GM12878 (cell line): ENCODE measurements around the gene NAALADL2. TPM values are rescaled to one million over a fixed set of nuclear protein-coding genes. Genes with fewer than 3 reads are reported as not detected.

Experiments
- ATAC-seq: fragments of 200-7000 bp; cut with Tn5 transposase; 3 replicates; pipeline ENCODE4 v1.9.1; 2020; ENCODE audit warnings: mild to moderate bottlenecking, moderate library complexity
- BruUV-seq: library from RNA; stranded (reverse); fragments of 400-500 nt; replicated peaks from 2 replicates; lab custom pipeline; 2021; lab: Mats Ljungman, UMichigan
- CTCF ChIA-PET: fragments of 300-600 bp; sonication (Branson Sonifier 250); formaldehyde crosslinking; extraction: SDS; loops from one replicate; lab custom pipeline; 2021; ENCODE audit warnings: inconsistent platforms; lab: Yijun Ruan, JAX
- POLR2A ChIA-PET: fragments of 350-600 bp; formaldehyde crosslinking; extraction: SDS; loops from one replicate; lab custom pipeline; 2021; ENCODE audit warnings: inconsistent platforms; lab: Charles Lee
- RAD21 ChIA-PET: fragments of 300-600 bp; sonication (Branson Sonifier 250); formaldehyde crosslinking; loops from one replicate; lab custom pipeline; 2023; ENCODE audit warnings: antibody characterized with exemption; ENCODE audit not compliant: unreplicated experiment; lab: Charles Lee
- SMC1A ChIA-PET: fragments of 300-600 bp; sonication (Branson Sonifier 250); formaldehyde crosslinking; loops from one replicate; lab custom pipeline; 2023; ENCODE audit not compliant: unreplicated experiment, uncharacterized antibody; lab: Charles Lee
- DNase-seq: peaks from one replicate; pipeline ENCODE4 v3.0.0-alpha.2; 2011; ENCODE audit warnings: low read depth, low spot score
- FAIRE-seq: peaks from 3 replicates; lab custom pipeline; 2011; peaks lifted over from hg19 to GRCh38; lab: Jason Lieb, UNC
- H2AFZ ChIP-seq: 2 replicates; pipeline ENCODE4 v1.6.0; 2011; ENCODE audit warnings: low read depth, low read length, control low read depth; ENCODE audit not compliant: control insufficient read depth
- H3K27ac ChIP-seq: 2 replicates; pipeline ENCODE4 v1.5.1; 2011; ENCODE audit warnings: control low read depth; ENCODE audit not compliant: control insufficient read depth, insufficient read depth
- H3K27me3 ChIP-seq, 2 experiments: replicated peaks in 1 of 2; 2 replicates each; pipeline versions ENCODE4 v1.6.0 to v1.6.1; 2011; ENCODE audit warnings: low read length in 1 of 2; ENCODE audit not compliant: control insufficient read depth in 2 of 2, insufficient read depth in 2 of 2
- H3K36me3 ChIP-seq, 2 experiments: 2 replicates each; pipeline ENCODE4 v1.5.1; 2011; ENCODE audit warnings: low read length in 1 of 2; ENCODE audit not compliant: control insufficient read depth in 2 of 2, insufficient read depth in 2 of 2
- H3K4me1 ChIP-seq: 2 replicates; pipeline ENCODE4 v1.6.1; 2011; ENCODE audit warnings: mild to moderate bottlenecking, low read length, moderate library complexity, mixed read lengths; ENCODE audit not compliant: control insufficient read depth, insufficient read depth
- H3K4me2 ChIP-seq: 2 replicates; pipeline ENCODE4 v1.6.0; 2011; ENCODE audit warnings: control low read depth; ENCODE audit not compliant: control insufficient read depth, insufficient read depth
- H3K4me3 ChIP-seq: fragments of 200-600 bp; sonication (generic); 2 replicates; pipeline ENCODE4 v1.5.1; 2016
- H3K79me2 ChIP-seq: 2 replicates; pipeline ENCODE4 v1.6.0; 2011; ENCODE audit warnings: low read length; ENCODE audit not compliant: control insufficient read depth, insufficient read depth
- H3K9ac ChIP-seq: 2 replicates; pipeline ENCODE4 v1.8.0; 2011; ENCODE audit warnings: low read length, control low read depth, mixed read lengths; ENCODE audit not compliant: control insufficient read depth, insufficient read depth
- H3K9me3 ChIP-seq: replicated peaks from 3 replicates; pipeline ENCODE4 v1.5.1; 2011; ENCODE audit warnings: mild to moderate bottlenecking, low read length; ENCODE audit not compliant: control insufficient read depth, insufficient read depth
- H4K20me1 ChIP-seq: 2 replicates; pipeline ENCODE4 v1.6.0; 2011; ENCODE audit not compliant: control insufficient read depth, insufficient read depth
- CHD1 ChIP-seq: IDR thresholded peaks from 2 replicates; pipeline ENCODE4 v1.6.1; 2012; ENCODE audit warnings: low read depth, low read length, improper control_type of control experiment
- HDGF ChIP-seq: fragments of 450-650 bp; IDR thresholded peaks from 2 replicates; pipeline ENCODE4 v1.6.1; 2016; ENCODE audit warnings: antibody characterized with exemption
- POLR2AphosphoS5 ChIP-seq: IDR thresholded peaks from 2 replicates; pipeline ENCODE4 v1.6.1; 2011; ENCODE audit warnings: mild to moderate bottlenecking, low read length, inconsistent platforms
- RAD51 ChIP-seq: fragments of 450-650 bp; IDR thresholded peaks from 2 replicates; pipeline ENCODE4 v1.6.1; 2016; ENCODE audit warnings: moderate library complexity, mild to moderate bottlenecking, inconsistent platforms
- SRF ChIP-seq, 2 experiments: IDR thresholded peaks; 2 replicates each; pipeline ENCODE4 v1.6.1; 2011; ENCODE audit warnings: low read depth in 2 of 2, low read length in 2 of 2, mild to moderate bottlenecking in 1 of 2, moderate library complexity in 1 of 2
- WGBS: methylation state at CpG from one replicate; pipeline ENCODE4 v1.1.6; 2016; ENCODE audit warnings: low lambda C conversion rate; ENCODE audit not compliant: insufficient replicate concordance, insufficient coverage; ENCODE audit errors: missing lambda C conversion rate; 5-methylcytosine and 5-hydroxymethylcytosine counted together
- in situ Hi-C: fragments of 300-500 bp; cut with MboI; formaldehyde crosslinking; loops from 9 replicates; pipeline ENCODE4 v1.14.3; 2018; ENCODE audit warnings: mixed read lengths
- intact Hi-C: fragments of 100-400 bp; cut with micrococcal nuclease; formaldehyde crosslinking; loops from one replicate; pipeline ENCODE4 v1.14.2; 2022; ENCODE audit not compliant: unreplicated experiment
- polyA plus RNA-seq, 11 experiments: library from polyadenylated mRNA; depleted of rRNA in 4 of 11; unstranded in 6 of 11; stranded (reverse) in 5 of 11; fragments of >200 nt; fragmentation: Nextera tagmentation in 4 of 11; fragmentation: Illumina TruSeq in 1 of 11; extraction: Ambion mirVana in 4 of 11; extraction: Trizol in 1 of 11; gene quantifications; 1 replicate in 1 of 11; 2 replicates in 10 of 11; pipeline versions ENCODE4 v1.2.1 to v1.2.3, GENCODE V29; 2011 to 2016; ENCODE audit warnings: inconsistent platforms in 2 of 11, missing spikeins in 2 of 11, low read depth in 1 of 11
- total RNA-seq, 4 experiments: library from RNA; depleted of rRNA in 3 of 4; stranded (reverse); fragments of >200 nt in 3 of 4; fragmentation: Illumina TruSeq in 1 of 4; extraction: Trizol in 1 of 4; gene quantifications; 2 replicates each; pipeline versions ENCODE4 v1.2.1 to v1.2.3, GENCODE V29; 2013 to 2021

The NAALADL2 gene
- total and polyA plus RNA-seq, 10 of the 15 experiments (the other 5 are each of a cell fraction or from before 2014, with no cell fraction given), result 0.06 to 10.8 (median 0.46) TPM

DNA sequence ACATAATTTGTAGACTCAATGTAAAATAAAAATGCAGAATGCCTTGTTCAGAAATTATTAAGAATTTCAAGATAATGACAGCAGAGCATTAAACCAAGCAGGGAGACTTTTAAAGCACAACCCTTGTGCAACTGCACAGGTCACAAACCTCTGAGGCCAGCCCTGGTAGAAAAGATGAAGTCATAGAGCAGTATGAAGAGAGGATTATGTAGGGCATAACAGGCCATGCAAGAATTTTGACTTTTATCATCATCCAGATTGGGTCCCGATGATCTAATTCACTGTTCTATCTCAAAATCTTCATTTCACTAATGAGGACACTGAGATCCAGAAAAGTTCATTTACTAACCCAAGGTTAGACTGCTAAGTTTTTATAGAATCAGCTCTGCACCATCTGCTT lies 388.5 kb downstream of the NAALADL2 start:
- Histone ChIP-seq H3K9ac (no peak overlapping the region), H3K79me2 (no peaks in the 10 kb centered on the region)
- ATAC-seq, result peak; percentile 17
- SMC1A ChIA-PET, result interaction anchor here (0.9 to 2.0 kb wide), 7 partner anchors 13 to 366 kb away, joined by 3 to 6 read pairs (median 5); no protein-coding TSS in a partner anchor
- no peak for TF ChIP-seq CHD1
- TF ChIP-seq POLR2AphosphoS5, result peak; percentile 39; the same call in 1 of the 2 replicates
- TF ChIP-seq, all 136 proteins: peak for 1
- Histone ChIP-seq H3K4me3 (no peak overlapping the region), H3K36me3 (peaks cover 0 to 2% of the 10 kb centered on the region in 2 experiments; a peak in 3 of 4 replicates), H2AFZ (no peak overlapping the region), H3K4me1 (no peaks in the 10 kb centered on the region), H3K27ac (no peak overlapping the region), H4K20me1 (no peaks in the 10 kb centered on the region), H3K4me2 (no peak overlapping the region), H3K27me3 (no peaks in the 10 kb centered on the region), H3K9me3 (no peaks in the 10 kb centered on the region)
- ChIA-PET POLR2A (interaction anchor here (1.5 kb wide), 1 partner anchor 11 kb away, joined by 9 read pairs; no protein-coding TSS in a partner anchor), RAD21 (interaction anchor here (1.1 to 1.3 kb wide), 2 partner anchors 8 to 16 kb away, joined by 3 read pairs; no protein-coding TSS in a partner anchor), CTCF (no interaction called here)
- FAIRE-seq (no peak), DNase-seq (no peak)
- in situ Hi-C loops (no loop called here), intact Hi-C loops (no loop called here)
- WGBS, result 18% methylated on average over 1 of the region's 1 CpG
- BruUV-seq, result no TSS peak

- BruUV-seq, result no TSS peak
- Histone ChIP-seq H3K79me2 (no peaks in the 10 kb centered on the region), H3K27ac (no peak overlapping the region), H2AFZ (no peak overlapping the region), H3K9me3 (no peaks in the 10 kb centered on the region), H3K4me2 (no peak overlapping the region), H4K20me1 (no peaks in the 10 kb centered on the region), H3K4me1 (no peaks in the 10 kb centered on the region), H3K27me3 (no peaks in the 10 kb centered on the region), H3K9ac (no peak overlapping the region), H3K4me3 (no peak overlapping the region), H3K36me3 (peaks cover 0 to 2% of the 10 kb centered on the region in 2 experiments; a peak in 3 of 4 replicates)
- RAD21 ChIA-PET, result no interaction called here
- CTCF ChIA-PET, result interaction anchor here (0.9 to 1.3 kb wide), 2 partner anchors 9 to 19 kb away, joined by 3 read pairs; no protein-coding TSS in a partner anchor
- WGBS, result 89% methylated on average over 2 of the region's 2 CpGs
- POLR2A ChIA-PET, result no interaction called here
- in situ Hi-C loops (no loop called here), intact Hi-C loops (no loop called here)
- TF ChIP-seq HDGF, result no peak
- no peak for TF ChIP-seq SRF (IDR thresholded peaks at IDR 0.05; ENCODE audit: low read depth in 2 of 2, low read length in 2 of 2)
- TF ChIP-seq RAD51, result no peak
- no peak for ATAC-seq
- DNase-seq, result no peak
- SMC1A ChIA-PET, result interaction anchor here (0.8 to 1.9 kb wide), 3 partner anchors 10 to 26 kb away, joined by 3 to 5 read pairs (median 3); no protein-coding TSS in a partner anchor
- no peak for FAIRE-seq
Observed at GRCh38 chr3:175248832-175249231, 389.7 kb downstream of the NAALADL2 start.
